GM18507 (cell line): ENCODE measurements around the gene FATE1.
A peak's percentile ranks its signal among the peaks of the same experiment; 100 is the strongest.

Experiments
- DNase-seq: peaks from one replicate; pipeline ENCODE4 v3.0.0; 2011; ENCODE audit warnings: low read depth; ENCODE audit not compliant: insufficient read length; ENCODE audit errors: extremely low spot score
- FAIRE-seq: peaks from 2 replicates; lab custom pipeline; 2011; peaks lifted over from hg19 to GRCh38; lab: Jason Lieb, UNC

Gene FATE1

DNA sequence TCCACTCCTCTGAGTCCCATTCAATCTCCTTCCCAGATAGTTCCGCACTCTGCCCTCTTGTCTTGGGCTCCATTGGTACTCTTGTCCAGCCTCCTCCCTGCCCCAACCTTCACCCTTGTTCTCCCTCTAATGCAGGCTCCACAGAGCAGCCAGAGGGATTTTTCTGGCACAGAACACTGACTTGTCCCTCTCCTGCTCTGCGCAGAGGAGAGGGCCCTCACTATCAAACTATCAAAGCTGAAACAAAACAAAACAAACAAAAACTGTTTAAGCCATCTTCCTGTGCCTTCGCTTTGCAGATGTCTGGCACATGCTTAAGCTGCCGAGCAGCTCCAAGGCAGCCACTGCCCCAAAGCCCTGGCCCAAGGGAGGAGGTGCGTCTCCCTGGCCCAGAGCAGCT is 21.7 kb downstream of the FATE1 start:
- FAIRE-seq (no peak), DNase-seq (no peak)

DNA sequence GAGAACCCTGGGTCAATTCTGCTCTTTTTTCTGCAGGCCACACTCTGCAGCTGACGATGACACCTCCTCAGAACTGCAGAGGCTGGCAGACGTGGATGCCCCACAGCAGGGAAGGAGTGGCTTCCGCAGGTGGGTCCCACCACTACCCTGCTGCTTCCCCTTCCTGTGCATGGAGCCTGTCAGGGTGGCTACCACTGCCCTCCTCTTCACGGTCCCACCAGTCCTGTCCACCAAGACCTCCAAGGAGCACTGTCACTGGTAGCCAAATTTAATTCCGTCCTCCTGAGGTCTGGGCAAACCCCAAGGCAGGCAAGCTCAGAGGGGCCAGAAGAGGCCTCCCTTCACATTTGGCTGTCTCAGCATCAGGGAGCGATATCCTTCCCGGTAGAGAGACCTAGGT is 22.9 kb downstream of the FATE1 start:
- no peak for FAIRE-seq
- DNase-seq = no peak

DNA sequence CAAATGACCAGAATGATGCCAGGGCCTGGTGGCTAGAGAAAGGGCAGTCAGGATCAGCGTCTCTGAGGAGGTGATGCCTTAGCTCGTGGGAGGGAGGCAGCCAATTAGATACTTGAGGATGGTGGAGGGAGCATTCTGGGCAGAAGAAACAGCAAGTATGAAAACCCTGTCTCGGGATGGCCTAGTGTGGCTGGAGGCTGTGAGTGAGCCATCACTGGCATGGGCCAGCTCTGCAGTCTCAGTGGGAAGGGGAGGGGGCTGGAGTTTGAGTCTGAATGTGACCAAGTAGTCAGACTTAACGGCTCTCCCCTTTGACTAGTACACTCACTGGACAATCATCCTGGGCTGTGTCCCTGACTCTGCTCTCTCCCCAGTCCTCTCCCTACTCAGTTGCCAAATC is 25.8 kb downstream of the FATE1 start:
- no peak for FAIRE-seq

DNA sequence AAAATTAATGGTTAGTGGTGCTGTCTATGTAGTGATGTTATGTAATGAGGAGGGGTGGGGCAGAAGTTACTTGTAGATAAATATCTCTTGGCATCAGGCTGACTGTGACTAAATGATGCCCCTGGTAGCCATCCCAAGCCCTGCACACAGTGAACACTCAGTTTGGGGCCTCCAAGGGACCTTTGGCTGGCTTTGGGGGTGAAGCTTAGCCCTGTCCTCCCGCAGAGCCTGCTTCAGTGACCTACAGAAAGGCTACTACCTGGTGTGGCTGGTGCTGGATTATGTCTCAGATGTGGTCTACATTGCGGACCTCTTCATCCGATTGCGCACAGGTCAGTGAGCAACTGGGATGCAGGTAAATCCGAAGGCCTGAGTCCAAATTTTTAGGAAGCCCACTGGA is 26.5 kb downstream of the FATE1 start:
- DNase-seq (no peak), FAIRE-seq (no peak)

More for the DNA sequence above, 25.8 kb downstream of the FATE1 start:
- DNase-seq = no peak

DNA sequence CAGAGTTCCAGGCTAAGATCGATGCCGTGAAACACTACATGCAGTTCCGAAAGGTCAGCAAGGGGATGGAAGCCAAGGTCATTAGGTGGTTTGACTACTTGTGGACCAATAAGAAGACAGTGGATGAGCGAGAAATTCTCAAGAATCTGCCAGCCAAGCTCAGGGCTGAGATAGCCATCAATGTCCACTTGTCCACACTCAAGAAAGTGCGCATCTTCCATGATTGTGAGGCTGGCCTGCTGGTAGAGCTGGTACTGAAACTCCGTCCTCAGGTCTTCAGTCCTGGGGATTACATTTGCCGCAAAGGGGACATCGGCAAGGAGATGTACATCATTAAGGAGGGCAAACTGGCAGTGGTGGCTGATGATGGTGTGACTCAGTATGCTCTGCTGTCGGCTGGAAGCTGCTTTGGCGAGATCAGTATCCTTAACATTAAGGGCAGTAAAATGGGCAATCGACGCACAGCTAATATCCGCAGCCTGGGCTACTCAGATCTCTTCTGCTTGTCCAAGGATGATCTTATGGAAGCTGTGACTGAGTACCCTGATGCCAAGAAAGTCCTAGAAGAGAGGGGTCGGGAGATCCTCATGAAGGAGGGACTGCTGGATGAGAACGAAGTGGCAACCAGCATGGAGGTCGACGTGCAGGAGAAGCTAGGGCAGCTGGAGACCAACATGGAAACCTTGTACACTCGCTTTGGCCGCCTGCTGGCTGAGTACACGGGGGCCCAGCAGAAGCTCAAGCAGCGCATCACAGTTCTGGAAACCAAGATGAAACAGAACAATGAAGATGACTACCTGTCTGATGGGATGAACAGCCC is 28.0 kb downstream of the FATE1 start:
- FAIRE-seq (no peak), DNase-seq (no peak)

DNA sequence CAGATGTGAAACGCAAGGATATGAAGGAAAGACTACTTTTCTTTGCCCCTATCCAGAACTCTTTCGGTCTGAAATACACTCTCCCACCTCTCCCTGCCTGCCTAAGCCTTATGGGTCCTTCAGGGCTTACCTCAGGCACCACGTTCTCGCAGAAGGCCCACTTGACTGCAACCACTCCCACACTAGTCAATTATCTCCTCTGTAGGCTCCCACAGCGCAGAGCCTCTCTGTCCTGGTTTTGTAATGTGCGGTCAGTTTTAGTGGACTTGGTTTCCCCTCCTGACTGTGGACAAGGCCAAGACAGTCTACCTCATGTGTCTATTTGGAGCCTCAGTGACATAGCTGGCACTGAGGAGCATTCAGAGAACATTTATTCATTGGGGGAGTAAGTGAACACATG is 29.8 kb downstream of the FATE1 start:
- DNase-seq = no peak
- no peak for FAIRE-seq

DNA sequence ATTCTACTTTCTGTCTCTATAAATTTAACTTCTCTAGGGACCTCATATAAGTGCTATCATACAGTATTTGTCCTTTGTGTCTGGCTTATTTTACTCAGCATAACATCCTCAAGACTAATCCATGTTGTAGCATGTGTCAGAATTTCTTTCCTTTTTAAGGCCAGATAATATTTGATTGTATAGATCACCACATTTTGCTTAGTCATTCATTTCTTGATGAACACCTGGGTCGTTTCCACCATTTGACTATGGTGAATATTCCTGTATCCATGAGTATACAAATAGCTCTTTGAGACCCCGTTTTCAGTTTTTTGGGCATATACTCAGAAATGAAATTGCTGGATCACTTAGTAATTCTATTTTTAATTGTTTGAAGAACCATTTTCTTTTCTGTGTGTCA is 30.7 kb downstream of the FATE1 start:
- DNase-seq = no peak
- no peak for FAIRE-seq

DNA sequence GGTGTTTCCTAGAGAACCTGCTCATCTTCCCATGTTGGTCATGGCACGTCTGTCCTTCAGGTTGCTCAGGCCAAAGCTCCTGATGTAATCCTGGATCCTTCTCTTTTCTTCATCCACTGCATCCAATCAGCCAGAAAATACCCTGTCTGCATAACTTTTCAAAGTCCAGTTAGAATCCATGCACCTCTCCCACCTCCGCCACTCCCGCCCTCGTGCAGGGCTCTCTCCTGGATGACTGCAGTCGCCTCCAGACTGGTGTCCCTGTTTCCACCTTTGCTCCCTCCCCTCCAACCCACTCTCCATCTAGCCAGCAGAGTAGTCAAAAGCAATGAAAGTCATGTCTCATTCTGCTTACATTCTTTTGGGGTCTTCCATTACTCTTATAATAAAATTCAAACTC is 34.7 kb downstream of the FATE1 start:
- DNase-seq (no peak), FAIRE-seq (no peak)

DNA sequence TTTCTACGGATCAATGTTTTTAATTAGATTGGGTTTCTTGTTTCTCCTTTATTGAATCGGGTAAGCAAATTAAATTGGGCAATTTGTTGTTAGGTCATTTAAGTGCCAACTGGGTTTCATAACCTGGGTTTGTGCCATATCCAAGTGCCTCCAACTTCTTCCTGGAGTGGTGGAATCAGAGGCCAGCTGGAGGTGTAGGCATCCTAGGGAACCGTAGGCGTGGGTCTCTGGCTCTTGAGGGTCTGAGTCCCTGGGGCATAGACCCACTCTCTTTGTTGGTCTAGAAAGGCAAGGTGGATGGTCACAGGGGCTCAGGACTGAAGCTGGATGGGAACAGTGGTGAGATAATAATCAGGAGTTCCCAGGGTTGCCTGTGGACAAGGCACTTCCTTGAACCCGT is 37.0 kb downstream of the FATE1 start:
- no peak for DNase-seq
- no peak for FAIRE-seq

DNA sequence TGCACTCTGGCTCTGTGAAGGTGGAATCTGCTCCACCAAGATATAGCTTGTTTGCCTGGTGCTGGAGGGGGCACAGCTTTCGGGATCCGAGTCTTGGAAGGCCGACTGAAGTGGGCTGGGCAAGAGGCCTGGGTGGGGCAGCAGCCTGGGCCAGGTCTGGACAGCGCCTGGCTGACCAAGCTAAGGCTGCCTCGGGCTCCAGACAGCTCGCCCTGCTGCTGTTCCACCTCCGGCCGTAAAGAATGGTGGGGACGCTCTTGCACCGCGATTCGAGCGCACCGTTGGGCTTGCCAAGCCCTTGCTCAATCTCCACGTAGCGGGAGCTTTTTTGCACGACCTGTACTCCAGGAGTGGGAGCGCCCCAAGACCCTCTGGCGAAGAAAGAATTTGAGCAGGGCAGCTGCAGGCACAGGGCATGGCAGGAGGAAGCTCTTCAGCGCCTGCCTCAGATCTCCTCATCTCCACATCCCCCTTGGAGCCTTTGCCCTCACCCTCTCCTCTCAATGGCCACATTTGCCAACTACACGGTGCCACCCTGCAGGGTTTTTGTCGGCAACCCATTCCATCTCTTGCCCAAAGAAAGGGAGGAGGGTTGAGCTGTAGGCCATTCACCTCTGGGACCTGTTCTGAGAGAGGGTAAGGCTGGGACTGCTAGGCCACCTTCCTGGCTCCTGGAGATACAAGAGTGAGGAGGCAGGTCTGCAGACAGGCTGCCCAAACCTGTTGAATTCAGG is 37.6 kb downstream of the FATE1 start:
- FAIRE-seq (peak; percentile 31), DNase-seq (peak; percentile 8)

DNA sequence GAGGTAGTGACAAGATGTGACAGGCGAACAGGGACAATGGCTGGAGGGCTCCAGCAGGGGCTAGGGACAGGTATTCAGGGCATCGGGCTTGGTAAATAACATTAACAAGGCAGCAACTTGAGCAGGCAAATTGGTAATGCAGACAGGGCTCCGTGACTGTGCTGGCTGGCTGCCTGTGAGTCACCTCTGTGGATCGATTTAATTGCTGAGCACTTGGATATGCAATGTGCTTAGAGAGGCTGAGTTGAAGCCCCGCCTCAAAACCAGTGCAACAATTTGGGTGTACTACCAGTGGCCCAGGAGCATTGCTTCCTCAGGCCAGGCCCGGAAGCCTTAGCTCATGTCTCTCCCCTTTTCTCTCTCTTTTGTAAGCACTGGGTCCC is 38.2 kb downstream of the FATE1 start:
- DNase-seq = no peak
- FAIRE-seq = no peak

DNA sequence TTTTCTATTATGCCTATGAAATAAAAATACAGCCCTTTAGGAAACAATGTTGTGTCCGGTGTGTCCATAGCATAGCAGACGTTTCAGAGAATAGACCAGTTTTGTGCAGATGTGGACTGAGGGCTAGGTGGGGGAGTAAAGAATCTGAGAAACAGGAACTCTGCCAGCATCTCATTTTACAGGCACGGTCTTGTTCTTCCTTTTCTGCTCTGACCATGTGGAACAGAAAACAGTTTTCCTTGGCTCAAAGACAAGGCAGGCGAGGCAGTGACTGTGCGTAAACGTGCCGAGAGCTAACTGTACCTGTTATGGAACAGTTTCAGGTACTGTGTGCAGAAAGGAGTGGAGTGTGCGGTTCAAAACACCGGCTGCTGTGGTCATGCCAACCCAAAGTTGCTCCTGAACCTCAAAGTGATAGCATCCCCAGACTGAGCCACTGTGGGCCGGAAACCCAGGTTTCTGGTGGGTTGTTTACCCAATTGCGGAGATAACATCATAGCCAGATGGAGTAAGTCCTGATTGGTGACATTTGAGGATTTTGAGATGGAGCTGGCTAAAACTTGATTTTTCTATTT is 38.9 kb downstream of the FATE1 start:
- DNase-seq (no peak), FAIRE-seq (no peak)

DNA sequence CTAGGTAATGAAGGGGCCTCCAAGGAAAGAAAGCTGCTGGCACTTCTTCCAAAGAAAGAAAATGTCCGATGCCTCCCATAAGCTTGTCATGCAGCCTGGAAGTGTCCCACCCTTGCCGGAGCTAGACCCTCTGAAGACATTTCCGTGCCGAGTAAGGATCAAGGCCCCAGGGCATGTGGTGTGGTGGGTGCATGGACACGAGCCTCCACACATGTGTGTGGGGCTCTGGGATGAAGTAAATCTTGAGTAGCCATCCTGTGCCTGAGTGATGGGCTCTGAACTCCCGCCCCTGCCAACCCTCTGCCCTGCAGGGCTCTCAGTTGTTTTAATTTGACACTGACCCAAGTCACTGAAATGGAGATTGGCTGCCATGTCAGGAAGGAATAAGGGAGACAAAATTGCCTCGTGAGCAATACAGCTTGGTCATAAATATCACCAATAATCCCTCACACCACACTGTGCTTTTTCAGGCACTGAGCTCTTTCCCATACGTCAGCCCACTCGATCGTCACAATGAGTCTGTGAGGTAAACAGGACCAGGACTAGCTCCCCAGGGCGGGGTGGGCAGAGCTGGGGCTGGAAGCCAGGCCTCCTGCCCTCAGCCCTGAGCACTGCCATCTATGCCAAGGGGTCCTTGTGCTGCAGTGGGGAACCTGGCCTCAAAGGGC is 43.3 kb downstream of the FATE1 start:
- DNase-seq (no peak), FAIRE-seq (no peak)

DNA sequence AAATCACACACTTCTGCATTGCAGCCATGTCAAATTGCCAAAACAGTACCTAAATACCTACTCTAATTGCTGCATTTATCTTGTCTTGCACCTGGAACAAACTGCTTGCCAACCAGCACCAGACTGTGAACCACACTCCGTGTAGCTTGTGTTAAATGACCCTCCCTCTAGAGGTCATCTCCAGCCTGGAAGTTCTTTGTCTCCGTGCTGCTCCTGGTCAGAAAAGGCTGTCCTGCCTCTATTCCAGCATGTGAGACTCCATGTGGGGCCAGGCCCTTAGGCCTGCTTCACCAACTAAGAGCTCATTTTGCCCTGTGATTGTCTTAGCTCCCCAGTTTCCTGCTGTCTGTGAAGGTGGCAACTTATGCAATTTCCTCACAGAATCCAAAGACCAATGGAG is 47.0 kb downstream of the FATE1 start:
- DNase-seq (no peak), FAIRE-seq (no peak)

DNA sequence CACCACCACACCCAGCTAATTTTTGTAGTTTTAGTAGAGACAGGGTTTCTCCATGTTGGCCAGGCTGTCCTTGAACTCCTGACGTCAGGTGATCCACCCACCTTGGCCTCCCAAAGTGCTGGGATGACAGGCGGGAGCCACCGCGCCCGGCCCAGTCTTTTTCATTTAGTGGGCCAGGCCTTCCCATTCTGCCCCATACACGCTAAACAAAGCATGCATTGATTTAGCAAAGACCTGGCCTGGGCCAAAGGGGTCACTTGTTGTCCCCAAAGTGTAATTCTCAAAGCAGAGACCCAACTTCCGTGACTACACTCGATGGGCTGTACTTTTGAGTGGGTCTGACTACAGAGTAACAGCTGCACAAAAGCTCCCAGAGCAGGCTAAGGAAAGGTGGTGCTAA is 47.9 kb downstream of the FATE1 start:
- no peak for FAIRE-seq
- DNase-seq = no peak

DNA sequence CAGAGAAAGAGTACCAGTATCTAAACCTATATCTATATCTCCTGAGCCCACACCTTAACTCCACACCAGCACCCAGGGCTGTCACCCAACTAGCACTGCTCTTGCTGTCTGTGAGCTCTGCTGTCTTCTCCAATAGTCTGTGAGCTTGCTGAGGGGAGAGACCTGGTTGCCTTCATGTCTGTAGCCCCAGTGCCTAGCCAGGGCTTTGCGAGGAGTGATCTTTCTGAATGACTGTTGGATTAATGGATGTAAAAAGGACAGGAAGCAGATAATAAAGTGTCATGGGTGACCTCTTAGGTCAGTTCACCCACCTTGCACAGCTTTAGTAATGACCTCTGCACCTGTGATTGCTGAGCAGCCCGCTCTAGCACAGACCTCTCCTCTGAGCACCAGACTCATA is 49.2 kb downstream of the FATE1 start:
- DNase-seq (no peak), FAIRE-seq (no peak)

DNA sequence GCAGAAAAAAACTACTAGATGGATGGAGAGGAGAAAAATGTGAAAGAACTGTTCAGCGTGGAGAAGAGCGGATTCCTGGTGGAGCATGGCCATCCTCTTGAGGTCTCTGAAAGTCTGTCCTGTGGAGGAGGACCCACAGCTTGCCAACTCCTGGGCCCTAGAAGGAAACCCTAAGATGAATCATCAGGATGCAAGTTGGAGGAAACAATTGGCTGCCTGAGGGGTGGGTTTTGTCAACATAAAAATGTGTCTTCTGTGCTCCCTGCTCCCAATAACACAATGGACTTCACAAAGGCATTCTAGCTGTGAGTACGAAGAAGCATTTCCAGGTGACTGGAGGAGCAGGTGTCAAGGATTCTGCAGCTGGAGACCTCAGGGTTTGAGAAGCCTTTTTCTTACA is 55.9 kb downstream of the FATE1 start:
- FAIRE-seq = no peak

More for the DNA sequence above, 55.9 kb downstream of the FATE1 start:
- DNase-seq = no peak
